OCI-LY7 (cell line): ENCODE measurements around the gene KATNAL1.

Experiments used
- CTCF ChIP-seq: fragments of 200-600 bp; sonication (generic); conservative IDR thresholded peaks from 2 replicates; pipeline ENCODE4 v1.5.1; 2014; ENCODE audit warnings: mild to moderate bottlenecking, antibody characterized with exemption, low read length, moderate library complexity, mixed read lengths
- EZH2phosphoT487 ChIP-seq: fragments of 200-600 bp; sonication (generic); IDR thresholded peaks from 2 replicates; pipeline ENCODE4 v1.6.1; 2018; ENCODE audit warnings: low read depth, borderline replicate concordance, mild to moderate bottlenecking, mixed run types, antibody characterized with exemption, low read length, moderate library complexity, mixed read lengths

GRCh38 chr13:30338952-30339351, 31.6 kb upstream of the KATNAL1 start:
- no peak for TF ChIP-seq CTCF
- no peak for TF ChIP-seq EZH2phosphoT487
